Measurements from ENCODE around the gene SLC44A2.

- TF ChIP-seq CTCF (conservative IDR thresholded peaks at IDR 0.05), result no peak
- no peak for TF ChIP-seq ZFX (IDR thresholded peaks at IDR 0.05)
These were observed 20.8 kb upstream of the SLC44A2 start for GRCh38 chr19:10604460-10604980.

Measured in C4-2B (cell line).